Neuron (in vitro differentiated cells): ENCODE data around the gene IFNL1.

Experiments used
- H2AFZ ChIP-seq: one replicate; pipeline ENCODE4 v1.6.1; 2013; ENCODE audit warnings: low read depth, mild to moderate bottlenecking, inconsistent platforms, low read length, moderate library complexity
- H3K27me3 ChIP-seq: one replicate; pipeline ENCODE4 v1.6.1; 2013; ENCODE audit warnings: low read length; ENCODE audit not compliant: insufficient read depth
- H3K36me3 ChIP-seq: one replicate; pipeline ENCODE4 v1.6.1; 2013; ENCODE audit warnings: low read length; ENCODE audit not compliant: insufficient read depth
- H3K4me1 ChIP-seq: one replicate; pipeline ENCODE4 v1.6.1; 2013; ENCODE audit warnings: low read length; ENCODE audit not compliant: insufficient read depth
- H3K4me3 ChIP-seq: 2 replicates; pipeline ENCODE4 v1.5.1; 2013; ENCODE audit warnings: mild to moderate bottlenecking, low read length, moderate library complexity
- H3K9me3 ChIP-seq: one replicate; pipeline ENCODE4 v1.6.1; 2013; ENCODE audit warnings: low read length

The IFNL1 gene

GRCh38 chr19:39284032-39284431 is 12.2 kb upstream of the IFNL1 start:
- Histone ChIP-seq H3K9me3 (peaks cover 6% of the 10 kb centered on the region), H2AFZ (no peak overlapping the region), H3K27me3 (peaks cover 5% of the 10 kb centered on the region), H3K4me1 (no peaks in the 10 kb centered on the region), H3K36me3 (no peaks in the 10 kb centered on the region), H3K4me3 (no peak overlapping the region)

- Histone ChIP-seq H3K27me3 (peaks cover 18% of the 10 kb centered on the region), H3K4me3 (no peak overlapping the region), H3K9me3 (no peaks in the 10 kb centered on the region), H3K36me3 (no peaks in the 10 kb centered on the region), H3K4me1 (no peaks in the 10 kb centered on the region), H2AFZ (no peak overlapping the region)
These were observed 2.8 kb upstream of the IFNL1 start for GRCh38 chr19:39293394-39293793.

GRCh38 chr19:39296906-39297305 is 699 bp downstream of the IFNL1 start:
- H2AFZ ChIP-seq = no peak overlapping the region
- peaks cover 18% of the 10 kb centered on the region for H3K27me3 ChIP-seq
- H3K36me3 ChIP-seq = no peaks in the 10 kb centered on the region
- H3K4me1 ChIP-seq = no peaks in the 10 kb centered on the region
- H3K4me3 ChIP-seq = no peak overlapping the region
- no peaks in the 10 kb centered on the region for H3K9me3 ChIP-seq

GRCh38 chr19:39297931-39298634 is 1.9 kb downstream of the IFNL1 start:
- Histone ChIP-seq H3K9me3 (no peaks in the 10 kb centered on the region), H3K36me3 (no peaks in the 10 kb centered on the region), H3K4me1 (no peaks in the 10 kb centered on the region), H3K27me3 (peaks cover 20% of the 10 kb centered on the region), H3K4me3 (no peak overlapping the region), H2AFZ (no peak overlapping the region)

GRCh38 chr19:39299404-39299803 is 3.2 kb downstream of the IFNL1 start:
- Histone ChIP-seq H3K27me3 (peaks cover 22% of the 10 kb centered on the region), H3K9me3 (no peaks in the 10 kb centered on the region), H3K36me3 (no peaks in the 10 kb centered on the region), H3K4me1 (no peaks in the 10 kb centered on the region), H2AFZ (no peak overlapping the region), H3K4me3 (no peak overlapping the region)

- H3K9me3 ChIP-seq = no peaks in the 10 kb centered on the region
- no peak overlapping the region for H3K4me3 ChIP-seq
- H2AFZ ChIP-seq = no peak overlapping the region
- peaks cover 24% of the 10 kb centered on the region for H3K27me3 ChIP-seq
- no peaks in the 10 kb centered on the region for H3K36me3 ChIP-seq
- H3K4me1 ChIP-seq = no peaks in the 10 kb centered on the region
These were observed 3.6 kb downstream of the IFNL1 start for GRCh38 chr19:39299832-39300231.

- no peaks in the 10 kb centered on the region for H3K4me1 ChIP-seq
- H3K9me3 ChIP-seq = no peaks in the 10 kb centered on the region
- H3K27me3 ChIP-seq = peaks cover 31% of the 10 kb centered on the region
- no peaks in the 10 kb centered on the region for H3K36me3 ChIP-seq
- no peak overlapping the region for H2AFZ ChIP-seq
- no peak overlapping the region for H3K4me3 ChIP-seq
These were observed 4.8 kb downstream of the IFNL1 start for GRCh38 chr19:39301021-39301420.

GRCh38 chr19:39301562-39301961 is 5.4 kb downstream of the IFNL1 start:
- H3K36me3 ChIP-seq = no peaks in the 10 kb centered on the region
- H3K27me3 ChIP-seq = peaks cover 32% of the 10 kb centered on the region
- no peak overlapping the region for H3K4me3 ChIP-seq
- H3K9me3 ChIP-seq = no peaks in the 10 kb centered on the region
- H3K4me1 ChIP-seq = peaks cover 1% of the 10 kb centered on the region
- H2AFZ ChIP-seq = no peak overlapping the region

- H3K4me3 ChIP-seq = no peak overlapping the region
- H3K4me1 ChIP-seq = peaks cover 11% of the 10 kb centered on the region
- H3K9me3 ChIP-seq = no peaks in the 10 kb centered on the region
- H2AFZ ChIP-seq = no peak overlapping the region
- peaks cover 40% of the 10 kb centered on the region for H3K27me3 ChIP-seq
- H3K36me3 ChIP-seq = no peaks in the 10 kb centered on the region
These were observed 7.4 kb downstream of the IFNL1 start for GRCh38 chr19:39303373-39304184.

- H3K27me3 ChIP-seq = peaks cover 45% of the 10 kb centered on the region
- no peaks in the 10 kb centered on the region for H3K9me3 ChIP-seq
- peaks cover 11% of the 10 kb centered on the region for H3K4me1 ChIP-seq
- H3K4me3 ChIP-seq = no peak overlapping the region
- H2AFZ ChIP-seq = no peak overlapping the region
- H3K36me3 ChIP-seq = no peaks in the 10 kb centered on the region
These were observed 7.9 kb downstream of the IFNL1 start for GRCh38 chr19:39304185-39304513.

- H3K4me3 ChIP-seq = no peak overlapping the region
These were observed 8.7 kb downstream of the IFNL1 start for GRCh38 chr19:39304701-39305571.

GRCh38 chr19:39306075-39306474 is 9.9 kb downstream of the IFNL1 start:
- Histone ChIP-seq H2AFZ (no peak overlapping the region), H3K27me3 (peaks cover 45% of the 10 kb centered on the region), H3K9me3 (no peaks in the 10 kb centered on the region), H3K4me1 (peaks cover 11% of the 10 kb centered on the region), H3K36me3 (no peaks in the 10 kb centered on the region), H3K4me3 (no peak overlapping the region)

More at GRCh38 chr19:39304701-39305571, 8.7 kb downstream of the IFNL1 start:
- no peak overlapping the region for H2AFZ ChIP-seq
- H3K27me3 ChIP-seq = peaks cover 45% of the 10 kb centered on the region
- peaks cover 11% of the 10 kb centered on the region for H3K4me1 ChIP-seq
- no peaks in the 10 kb centered on the region for H3K9me3 ChIP-seq
- no peaks in the 10 kb centered on the region for H3K36me3 ChIP-seq
